ENCODE data around the gene KCNE5.
"Not testable (repeated sequence)": the region's sequence is repeated elsewhere in the genome, so short reads cannot be mapped to it uniquely, and the experiment has no call there.

KCNE5 gene, protein sequence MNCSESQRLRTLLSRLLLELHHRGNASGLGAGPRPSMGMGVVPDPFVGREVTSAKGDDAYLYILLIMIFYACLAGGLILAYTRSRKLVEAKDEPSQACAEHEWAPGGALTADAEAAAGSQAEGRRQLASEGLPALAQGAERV

DNA sequence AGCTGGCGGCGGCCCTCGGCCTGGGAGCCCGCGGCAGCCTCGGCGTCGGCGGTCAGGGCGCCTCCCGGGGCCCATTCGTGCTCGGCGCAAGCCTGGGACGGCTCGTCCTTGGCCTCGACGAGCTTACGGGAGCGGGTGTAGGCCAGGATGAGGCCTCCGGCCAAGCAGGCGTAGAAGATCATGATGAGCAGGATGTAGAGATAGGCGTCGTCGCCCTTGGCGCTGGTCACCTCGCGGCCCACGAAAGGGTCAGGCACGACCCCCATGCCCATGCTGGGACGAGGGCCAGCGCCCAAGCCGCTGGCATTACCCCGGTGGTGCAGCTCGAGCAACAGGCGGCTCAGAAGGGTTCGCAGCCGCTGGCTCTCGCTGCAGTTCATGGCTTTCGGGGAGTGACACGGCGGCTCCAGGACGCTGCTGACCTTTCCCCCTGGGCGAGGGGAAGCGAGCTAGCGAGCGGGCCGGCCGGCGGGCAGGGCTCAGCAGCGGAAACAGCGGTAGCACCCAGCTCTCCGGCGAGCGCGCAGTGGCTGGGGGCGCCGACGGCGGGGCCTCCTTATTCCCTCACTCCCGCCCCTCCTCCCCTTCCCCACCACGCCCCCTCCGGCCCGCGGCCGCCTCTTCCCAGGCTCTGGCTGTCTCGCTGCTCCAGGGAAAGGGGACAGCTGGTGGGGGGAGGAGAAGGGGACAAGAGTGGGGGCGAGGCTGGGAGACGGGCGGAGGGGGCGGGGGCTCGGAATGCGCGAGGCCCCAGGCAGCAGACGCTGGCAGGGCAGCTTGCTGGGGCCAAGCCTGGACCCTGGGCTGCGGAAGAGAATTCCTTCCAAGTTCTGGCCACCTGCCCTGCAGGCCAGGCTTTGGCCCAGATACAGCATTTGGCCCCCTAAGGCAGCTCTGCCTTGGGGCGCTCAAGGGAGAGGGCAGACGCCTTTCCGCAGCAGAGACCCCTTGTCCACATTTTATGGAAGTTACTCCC is at the start of gene KCNE5:
Gene KCNE5 (minus strand): TSS at position 532 of the 976 bp plus-strand sequence. CDS start 152 bp downstream, at position 380.
- no peak for DNase-seq

DNA sequence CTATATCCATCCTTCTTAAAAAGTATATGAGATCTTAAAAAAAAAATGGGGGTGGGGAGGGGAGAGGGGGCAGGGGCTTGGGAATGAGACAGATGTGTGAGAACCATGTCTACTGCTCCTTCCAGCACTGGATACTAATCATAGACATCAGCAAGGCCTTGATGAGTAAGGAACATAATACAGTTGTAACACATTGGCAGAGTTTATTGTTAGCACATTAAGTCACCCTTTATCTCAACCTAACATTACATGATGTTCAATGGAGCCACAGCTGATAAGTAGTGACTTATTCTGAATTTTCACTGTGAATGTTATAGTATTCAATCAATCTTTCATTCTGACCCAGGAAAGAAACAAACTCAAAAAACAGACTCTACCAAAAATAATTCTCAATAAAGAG is 47.3 kb upstream of the KCNE5 start:
- DNase-seq = no peak

DNA sequence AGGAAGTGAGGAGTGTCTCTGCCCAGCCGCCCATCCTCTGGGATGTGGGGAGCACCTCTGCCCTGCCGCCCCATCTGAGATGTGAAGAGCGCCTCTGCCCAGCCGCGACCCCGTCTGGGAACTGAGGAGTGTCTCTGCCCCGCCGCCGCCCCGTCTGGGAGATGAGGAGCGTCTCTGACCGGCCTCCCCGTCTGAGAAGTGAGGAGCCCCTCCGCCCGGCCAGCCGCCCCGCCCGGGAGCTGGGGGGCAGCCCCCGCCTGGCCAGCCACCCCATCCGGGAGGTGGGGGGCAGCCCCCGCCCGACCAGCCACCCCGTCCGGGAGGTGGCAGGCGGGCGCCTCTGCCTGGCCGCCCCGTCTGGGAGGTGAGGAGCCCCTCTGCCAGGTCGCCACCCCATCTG is 46.2 kb upstream of the KCNE5 start:
- not testable (repeated sequence) for DNase-seq

DNA sequence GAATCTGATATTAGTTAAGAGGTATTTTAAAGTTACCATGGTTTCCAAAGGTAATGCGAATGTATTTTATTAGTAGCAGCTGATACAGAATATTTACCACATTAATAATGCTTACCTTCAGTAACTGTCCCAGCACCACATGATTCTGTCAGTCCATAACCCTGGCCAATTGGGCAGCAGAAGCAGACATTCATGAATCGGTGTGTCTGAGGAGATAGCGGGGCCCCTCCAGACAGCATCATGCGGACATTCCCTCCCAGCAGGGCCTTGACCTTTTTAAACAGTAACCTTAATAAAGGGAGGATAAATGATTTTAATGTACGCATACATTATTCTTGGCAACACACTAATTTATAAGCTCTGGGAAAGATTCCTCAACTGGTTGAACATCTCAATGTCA is 43.0 kb upstream of the KCNE5 start:
- DNase-seq = no peak

DNA sequence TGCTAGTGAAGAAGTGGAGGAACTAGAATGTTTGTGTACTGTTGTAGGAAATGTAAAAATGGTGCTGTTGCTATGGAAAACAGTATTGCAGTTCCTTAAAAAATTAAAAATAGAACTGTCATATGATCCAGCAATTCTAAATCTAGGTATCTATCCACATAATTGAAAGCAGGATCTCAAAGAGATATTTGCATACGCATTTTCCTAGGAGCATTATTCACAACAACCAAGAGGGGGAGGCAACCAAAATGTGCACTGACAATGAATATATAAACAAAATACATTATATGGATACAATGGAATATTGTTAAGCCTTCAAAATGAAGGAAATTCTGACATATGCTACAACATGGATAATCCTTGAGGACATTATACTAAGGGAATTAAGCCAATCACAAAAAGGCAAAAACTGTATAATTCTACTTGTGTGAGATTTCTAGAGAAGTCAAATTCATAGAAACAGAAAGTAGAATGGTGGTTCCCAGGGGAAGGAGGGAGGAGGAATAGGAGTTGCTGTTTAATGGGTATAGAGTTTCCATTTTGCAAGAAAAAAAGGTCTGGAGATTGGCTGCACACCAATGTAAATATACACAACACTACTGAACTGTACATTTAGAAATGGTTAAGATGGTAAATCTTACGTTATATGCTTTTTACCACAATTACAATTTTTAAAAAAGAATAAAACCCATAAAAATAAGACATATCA is 35.6 kb upstream of the KCNE5 start:
- DNase-seq = no peak

DNA sequence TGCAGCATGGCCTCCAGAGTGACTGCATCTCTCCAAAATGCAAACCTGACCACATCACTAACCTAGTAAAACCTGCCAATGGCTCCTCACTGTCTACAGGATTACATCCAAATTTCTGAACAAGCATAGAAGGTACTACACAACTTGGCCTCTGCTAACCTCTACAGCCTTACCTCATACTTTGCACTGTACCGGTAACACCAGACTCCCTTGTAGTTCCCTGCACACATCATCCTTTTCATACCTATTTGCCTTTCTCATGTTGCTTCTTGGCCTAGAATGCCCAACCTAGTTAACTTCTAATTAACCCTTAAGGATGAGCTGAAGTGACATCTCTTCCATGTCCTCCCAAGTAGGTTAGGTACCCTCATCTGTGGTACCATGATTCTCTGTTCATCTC is 33.4 kb upstream of the KCNE5 start:
- no peak for DNase-seq

DNA sequence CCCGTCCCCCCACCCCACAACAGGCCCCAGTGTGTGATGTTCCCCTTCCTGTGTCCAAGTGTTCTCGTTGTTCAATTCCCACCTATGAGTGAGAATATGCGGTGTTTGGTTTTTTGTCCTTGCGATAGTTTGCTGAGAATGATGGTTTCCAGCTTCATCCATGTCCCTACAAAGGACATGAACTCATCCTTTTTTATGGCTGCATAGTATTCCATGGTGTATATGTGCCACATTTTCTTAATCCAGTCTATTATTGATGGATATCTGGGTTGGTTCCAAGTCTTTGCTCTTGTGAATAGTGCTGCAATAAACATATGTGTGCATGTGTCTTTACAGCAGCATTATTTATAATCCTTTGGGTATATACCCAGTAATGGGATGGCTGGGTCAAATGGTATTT is 32.4 kb upstream of the KCNE5 start:
- not testable (repeated sequence) for DNase-seq

DNA sequence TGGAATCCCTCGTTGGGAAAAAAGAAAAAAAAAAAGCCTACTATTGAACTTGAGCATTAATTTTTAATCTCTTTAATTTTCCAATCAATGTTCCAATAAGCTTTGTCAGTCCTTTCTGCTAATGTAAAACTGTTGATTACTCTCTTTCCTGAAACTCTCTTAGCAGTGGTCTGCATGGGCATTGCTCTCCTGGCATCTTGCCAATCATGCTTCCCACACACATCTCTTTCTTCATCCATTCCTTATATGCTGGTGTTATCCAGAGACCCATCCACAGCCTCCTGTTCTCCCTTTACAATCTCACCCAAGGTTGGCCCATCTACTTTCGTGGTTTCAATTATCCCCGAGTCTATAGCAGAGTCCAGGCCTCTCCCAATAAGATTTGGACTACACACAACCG is 31.8 kb upstream of the KCNE5 start:
- DNase-seq = no peak

DNA sequence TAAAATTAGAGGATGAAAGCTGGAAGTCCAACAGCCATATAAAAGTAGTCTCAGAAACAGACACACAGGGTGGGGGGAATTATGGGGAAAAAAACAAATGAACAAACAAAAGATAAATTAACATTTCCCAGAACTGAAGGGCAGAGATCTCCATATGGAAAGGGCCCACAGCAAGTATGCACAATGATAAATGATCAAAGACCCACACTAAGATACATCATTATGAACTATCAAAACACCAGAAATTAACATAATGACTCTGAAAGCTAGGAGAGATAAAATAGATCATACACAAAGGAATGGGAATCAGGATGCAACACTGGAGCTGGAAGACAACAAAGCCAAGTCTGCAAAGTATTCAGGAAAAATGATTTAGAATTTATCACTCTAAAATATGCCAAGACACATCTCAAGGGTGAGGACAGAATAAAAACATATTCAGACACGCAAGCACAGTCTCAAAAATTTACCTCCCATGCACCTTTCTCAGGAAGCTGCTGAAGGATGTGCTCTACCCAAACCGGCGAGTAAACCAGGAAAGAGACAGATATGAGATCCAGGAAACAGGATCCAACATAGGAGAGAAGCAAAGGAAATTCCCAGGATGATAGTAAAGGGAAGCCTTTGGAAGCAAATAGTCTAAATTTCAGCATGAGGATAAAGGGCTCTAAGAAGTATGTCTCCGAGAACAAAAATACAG is 30.7 kb upstream of the KCNE5 start:
- no peak for DNase-seq

DNA sequence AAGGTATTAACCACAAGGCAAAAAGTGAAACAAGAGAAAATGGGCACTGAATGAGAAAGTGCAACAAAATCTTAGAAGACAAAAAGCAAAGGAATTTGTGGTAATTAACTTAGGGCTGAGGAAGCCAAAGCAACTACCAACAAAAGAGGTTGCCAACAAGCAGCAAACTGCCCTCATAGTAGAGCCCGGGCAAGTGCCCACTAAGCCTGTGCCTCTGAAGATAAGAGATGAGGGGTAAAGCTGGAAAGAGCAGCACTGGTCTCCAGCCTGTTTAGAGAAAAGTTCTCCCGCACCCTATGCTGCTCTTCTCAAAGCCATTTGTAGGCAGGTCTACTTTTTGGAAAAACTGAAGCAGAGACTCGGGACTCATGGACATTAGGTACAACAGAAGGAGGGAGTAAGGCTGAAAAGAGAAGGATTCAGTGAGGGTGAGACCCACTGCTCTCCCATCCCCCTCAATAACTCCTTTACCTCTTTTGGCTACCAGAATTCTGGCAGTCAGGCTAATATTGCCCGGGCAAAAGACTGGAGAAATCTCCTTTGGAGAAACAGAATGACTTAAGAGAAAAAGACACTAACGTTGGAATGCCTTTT is 29.6 kb upstream of the KCNE5 start:
- DNase-seq = no peak

DNA sequence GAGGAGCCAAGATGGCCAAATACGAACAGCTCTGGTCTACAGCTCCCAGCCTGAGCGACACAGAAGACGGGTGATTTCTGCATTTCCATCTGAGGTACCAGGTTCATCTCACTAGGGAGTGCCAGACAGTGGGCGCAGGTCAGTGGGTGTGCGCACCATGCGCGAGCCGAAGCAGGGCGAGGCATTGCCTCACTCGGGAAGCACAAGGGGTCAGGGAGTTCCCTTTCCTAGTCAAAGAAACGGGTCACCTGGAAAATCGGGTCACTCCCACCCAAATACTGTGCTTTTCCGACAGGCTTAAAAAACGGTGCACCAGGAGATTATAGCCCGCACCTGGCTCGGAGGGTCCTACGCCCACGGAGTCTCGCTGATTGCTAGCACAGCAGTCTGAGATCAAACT is 19.7 kb upstream of the KCNE5 start:
- DNase-seq = not testable (repeated sequence)

DNA sequence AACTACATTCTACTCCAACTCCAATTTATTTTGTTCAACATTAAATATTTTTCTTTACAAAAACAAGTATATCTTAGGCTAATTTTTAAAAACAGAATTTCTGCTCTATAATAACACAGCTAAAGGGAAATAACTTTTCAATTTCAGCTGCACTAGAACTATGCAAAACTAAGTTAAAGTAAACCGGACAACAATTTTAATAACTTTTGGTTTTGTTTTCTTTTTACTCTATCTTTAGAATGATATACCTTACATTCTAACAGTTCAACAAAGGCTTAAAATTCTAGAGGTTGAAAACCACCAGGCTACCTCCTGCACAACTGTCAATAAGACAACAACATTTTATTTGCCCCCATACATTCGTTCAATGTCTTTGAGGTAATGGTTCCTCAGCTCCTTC is 18.7 kb upstream of the KCNE5 start:
- DNase-seq = no peak

DNA sequence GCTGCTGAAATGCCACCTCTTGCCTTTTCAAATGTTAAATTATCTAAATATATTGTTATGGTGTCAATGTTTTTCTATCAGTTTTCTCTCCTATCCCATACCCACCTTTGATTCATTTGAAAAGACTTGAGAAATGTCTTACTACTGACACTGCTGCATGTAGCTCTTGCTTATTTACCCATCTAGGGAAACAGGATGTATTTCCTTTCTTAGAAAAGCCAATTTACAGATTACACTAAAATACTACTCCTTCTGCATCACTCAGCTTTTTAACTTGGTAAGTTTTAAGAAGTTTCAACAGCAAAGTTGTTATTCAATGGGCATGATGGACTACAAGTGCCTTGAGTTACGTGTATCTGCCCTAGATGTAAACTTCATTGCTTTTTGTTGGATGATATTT is 13.2 kb upstream of the KCNE5 start:
- DNase-seq = no peak

DNA sequence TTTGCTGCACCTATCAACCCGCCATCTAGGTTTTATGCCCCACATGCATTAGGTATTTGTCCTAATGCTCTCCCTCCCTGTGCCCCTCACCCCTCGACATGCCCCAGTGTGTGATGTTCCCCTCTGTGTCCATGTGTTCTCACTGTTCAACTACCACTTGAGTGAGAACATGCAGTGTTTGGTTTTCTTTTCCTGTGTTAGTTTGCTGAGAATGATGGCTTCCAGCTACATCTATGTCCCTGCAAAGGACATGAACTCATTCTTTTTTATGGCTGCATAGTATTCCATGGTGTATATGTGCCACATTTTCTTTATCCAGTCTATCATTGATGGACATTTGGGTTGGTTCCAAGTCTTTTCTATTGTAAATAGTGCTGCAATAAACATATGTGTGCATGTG is 12.5 kb upstream of the KCNE5 start:
- DNase-seq = not testable (repeated sequence)

DNA sequence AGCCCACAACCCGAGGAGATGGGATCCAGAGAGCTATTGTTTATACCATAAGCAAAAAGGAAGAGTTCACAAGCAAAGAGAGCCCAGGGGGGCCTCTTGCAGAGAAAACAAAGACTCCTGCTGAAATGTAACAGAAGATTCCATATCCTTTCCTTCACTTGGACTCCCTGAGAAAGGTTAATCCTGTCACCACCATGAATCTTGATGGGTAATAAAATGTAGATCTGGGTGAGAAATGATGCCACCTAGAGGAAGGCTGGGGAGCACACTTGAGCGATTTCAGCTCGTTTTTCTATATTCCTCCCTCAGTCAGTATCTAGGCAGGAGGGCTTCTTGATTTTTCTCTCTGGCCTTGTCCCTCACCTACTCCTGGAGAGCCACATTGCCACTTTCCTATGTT is 10.2 kb upstream of the KCNE5 start:
- no peak for DNase-seq

DNA sequence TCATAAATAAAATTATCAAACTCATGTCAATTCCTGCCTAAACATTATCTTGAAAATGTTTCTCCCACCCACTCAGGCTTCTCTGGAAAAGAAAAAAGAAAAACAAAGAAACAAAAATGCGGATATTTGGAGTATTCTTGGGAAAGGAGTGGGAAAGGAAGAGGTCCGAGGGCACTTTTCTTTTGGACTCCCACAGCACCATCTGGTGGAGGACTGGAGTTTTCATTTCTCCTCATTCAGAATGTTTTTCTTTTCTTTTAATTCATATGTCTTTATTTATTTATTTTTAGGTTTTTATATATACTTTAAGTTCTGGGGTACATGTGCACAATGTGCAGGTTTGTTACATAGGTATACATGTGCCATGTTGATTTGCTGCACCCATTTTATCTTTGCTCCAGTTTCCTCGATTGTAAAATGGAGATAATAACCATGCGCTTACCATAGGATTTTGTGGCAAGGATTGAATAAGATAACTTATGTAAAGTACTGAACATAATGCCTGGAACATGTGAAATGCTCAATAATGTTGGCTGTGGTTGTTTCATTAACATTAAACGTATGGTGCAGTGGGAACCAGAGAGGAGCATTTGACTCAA is 8.0 kb upstream of the KCNE5 start:
- DNase-seq = no peak

DNA sequence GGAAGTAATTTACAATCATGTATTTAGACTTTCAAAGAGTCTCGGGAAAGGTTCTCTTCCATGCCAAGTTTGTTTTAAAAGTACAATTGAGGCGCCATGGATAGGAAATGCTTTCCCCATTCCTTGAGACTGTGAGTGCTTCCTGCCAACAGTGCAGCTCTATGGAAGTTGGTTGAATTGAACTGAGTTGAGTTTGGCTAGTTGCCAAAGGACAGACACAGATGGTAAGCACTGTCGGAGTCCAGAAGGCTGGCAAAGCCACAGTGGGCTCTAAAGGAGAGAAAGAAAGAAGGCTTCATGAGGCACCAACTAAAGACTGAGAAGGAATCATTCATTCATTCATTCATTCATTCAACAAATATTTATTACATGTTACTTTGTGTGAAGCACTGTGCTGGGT is 4.3 kb upstream of the KCNE5 start:
- DNase-seq = no peak

DNA sequence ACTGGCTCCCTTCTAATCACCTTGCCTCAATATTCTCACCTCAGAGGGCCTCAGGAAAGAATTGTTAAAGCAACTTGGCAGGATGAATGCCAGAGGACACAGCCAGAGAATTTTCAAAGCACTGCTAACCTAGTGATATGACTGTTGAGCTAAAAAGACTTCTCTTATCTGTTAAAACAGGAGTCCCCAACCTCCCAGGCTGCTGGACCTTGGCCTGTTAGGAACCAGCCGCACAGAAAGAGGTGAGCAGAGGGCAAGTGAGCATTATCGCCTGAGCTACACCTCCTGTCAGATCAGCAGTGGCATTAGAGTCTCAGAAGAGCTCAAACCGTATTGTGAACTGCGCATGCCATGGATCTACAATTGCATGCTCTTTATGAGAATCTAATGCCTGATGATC is 1.7 kb upstream of the KCNE5 start:
- no peak for DNase-seq

DNA sequence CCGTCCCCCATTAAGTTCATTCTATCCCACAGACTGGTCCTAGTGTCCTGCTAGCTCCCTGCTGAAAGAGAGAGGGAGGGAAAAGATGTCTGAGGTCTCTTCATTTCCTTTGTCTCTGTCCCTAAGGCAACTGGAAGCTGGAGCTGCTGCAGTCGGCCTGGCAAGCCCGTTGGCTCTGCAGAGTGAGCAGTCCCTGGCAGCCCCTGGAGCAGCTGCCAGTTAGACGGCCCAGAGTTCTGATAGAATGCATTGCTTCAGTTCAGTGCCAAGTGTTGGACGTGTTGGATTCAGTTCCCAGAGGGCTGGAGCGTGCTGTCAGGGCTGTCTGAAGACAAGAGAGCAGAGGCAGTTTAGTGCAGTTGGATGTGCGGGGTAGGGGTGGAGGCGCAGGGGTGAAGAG is 975 bp downstream of the KCNE5 start:
- no peak for DNase-seq

DNA sequence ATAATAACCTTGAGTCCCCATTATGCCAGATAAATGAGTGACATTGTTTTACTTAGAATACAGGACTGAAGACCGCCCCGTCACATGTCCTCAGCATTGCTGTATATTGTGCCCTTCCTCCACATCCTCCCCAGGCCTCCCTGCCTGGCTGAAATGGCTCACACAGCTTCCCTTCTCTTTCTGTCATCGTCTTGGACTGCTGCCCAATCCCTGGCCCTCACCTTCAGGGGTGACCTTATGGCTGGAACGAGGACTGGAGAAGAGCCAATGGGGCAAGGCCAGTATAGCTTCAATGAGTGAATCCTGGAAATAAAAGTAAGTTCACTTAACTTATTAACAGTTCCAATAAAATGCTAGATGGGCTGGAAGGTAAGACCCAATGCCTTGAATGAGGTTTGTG is 2.7 kb downstream of the KCNE5 start:
- no peak for DNase-seq

DNA sequence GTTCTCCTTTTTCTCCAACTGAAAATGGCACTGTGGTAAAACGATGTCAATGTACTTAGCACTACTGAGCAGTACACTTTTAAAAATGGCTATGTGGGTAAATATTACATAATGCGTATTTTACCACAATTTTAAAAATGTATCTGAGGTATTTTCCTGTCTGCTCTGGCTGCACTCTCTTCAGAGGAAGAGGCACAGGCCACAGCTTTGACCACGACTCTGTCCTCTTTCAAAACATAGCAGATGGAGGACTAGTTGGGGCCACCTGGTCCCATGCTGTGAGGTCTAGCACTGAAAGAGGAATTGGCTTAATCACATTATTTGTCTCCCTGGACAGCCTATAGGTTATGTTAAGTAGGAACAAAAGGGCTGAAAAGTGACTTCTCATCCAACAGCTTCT is 5.2 kb downstream of the KCNE5 start:
- DNase-seq = no peak

DNA sequence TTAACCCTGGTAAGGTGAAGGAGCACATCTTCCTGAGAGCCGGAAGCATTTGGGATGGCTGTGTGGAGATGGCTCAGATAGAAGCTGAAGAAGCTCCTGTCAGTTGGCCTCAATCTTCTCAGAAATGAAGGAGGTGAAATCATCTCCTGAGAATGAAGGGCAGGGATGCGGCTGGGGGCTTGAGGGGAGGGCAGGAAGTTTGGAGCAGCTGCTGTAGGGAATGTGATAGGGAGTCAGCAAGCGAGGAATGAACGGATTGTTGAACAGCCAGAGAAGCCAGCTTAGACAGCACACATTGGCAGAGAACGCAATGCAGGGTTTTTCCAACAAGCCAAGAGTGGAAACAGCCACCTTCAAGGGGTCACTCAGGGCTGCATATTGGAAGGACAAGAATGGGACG is 10.0 kb downstream of the KCNE5 start:
- DNase-seq = no peak

All from 8988T (cell line).